IMR-90 (cell line): ENCODE data around the gene NLRP1. TPM values are rescaled to one million over a fixed set of nuclear protein-coding genes. Genes with fewer than 3 reads are reported as not detected.

Experiments
- ATAC-seq: fragments of 200-7000 bp; cut with Tn5 transposase; 2 replicates; pipeline ENCODE4 v1.9.1; 2020; ENCODE audit warnings: low read depth, mild to moderate bottlenecking, moderate library complexity
- BruUV-seq: library from RNA; stranded (reverse); fragments of 400-500 nt; replicated peaks from 2 replicates; lab custom pipeline; 2021; lab: Mats Ljungman, UMichigan
- CTCF ChIA-PET: fragments of 300-600 bp; formaldehyde crosslinking; extraction: SDS; loops from one replicate; lab custom pipeline; 2021; ENCODE audit warnings: antibody characterized with exemption; lab: Yijun Ruan, JAX
- POLR2A ChIA-PET: fragments of 300-600 bp; sonication (Branson Sonifier 250); formaldehyde crosslinking; loops from one replicate; lab custom pipeline; 2022; ENCODE audit warnings: antibody characterized with exemption; ENCODE audit not compliant: unreplicated experiment; lab: Charles Lee
- DNase-seq: peaks from one replicate; pipeline ENCODE4 v3.0.0; 2013
- H2AFZ ChIP-seq: replicated peaks from 2 replicates; pipeline ENCODE3; 2013; ENCODE audit warnings: low read length, mild to moderate bottlenecking; ENCODE audit not compliant: poor library complexity
- H2AK5ac ChIP-seq: 2 replicates; pipeline ENCODE4 v1.6.1; 2013; ENCODE audit warnings: low read depth, low read length, inconsistent platforms
- H2AK9ac ChIP-seq: replicated peaks from 2 replicates; pipeline ENCODE3; 2013; ENCODE audit warnings: mild to moderate bottlenecking, low read depth, low read length, moderate library complexity; ENCODE audit not compliant: poor library complexity
- H2BK120ac ChIP-seq: 2 replicates; pipeline ENCODE4 v1.6.1; 2013; ENCODE audit warnings: low read depth, low read length, inconsistent platforms
- H2BK15ac ChIP-seq: 3 replicates; pipeline ENCODE4 v1.6.1; 2013; ENCODE audit warnings: low read depth, low read length, inconsistent platforms
- H2BK20ac ChIP-seq: 2 replicates; pipeline ENCODE4 v1.6.1; 2013; ENCODE audit warnings: low read depth, mild to moderate bottlenecking, inconsistent platforms, low read length, moderate library complexity
- H2BK5ac ChIP-seq: 2 replicates; pipeline ENCODE4 v1.6.1; 2013; ENCODE audit warnings: mild to moderate bottlenecking, low read depth, low read length, inconsistent platforms; ENCODE audit not compliant: poor library complexity, severe bottlenecking
- H3K14ac ChIP-seq: replicated peaks from 2 replicates; pipeline ENCODE4 v1.6.1; 2013; ENCODE audit warnings: low read depth, low read length, inconsistent platforms
- H3K18ac ChIP-seq: 2 replicates; pipeline ENCODE4 v1.6.1; 2013; ENCODE audit warnings: low read depth, low read length, control low read depth
- H3K23ac ChIP-seq: 2 replicates; pipeline ENCODE4 v1.6.1; 2013; ENCODE audit warnings: low read depth, low read length, inconsistent platforms
- H3K27ac ChIP-seq: 2 replicates; pipeline ENCODE4 v1.5.1; 2013; ENCODE audit warnings: mild to moderate bottlenecking, control low read depth, low read length; ENCODE audit not compliant: insufficient read depth
- H3K27me3 ChIP-seq: 2 replicates; pipeline ENCODE4 v1.6.1; 2013; ENCODE audit warnings: low read length; ENCODE audit not compliant: control insufficient read depth, insufficient read depth
- H3K36me3 ChIP-seq: 2 replicates; pipeline ENCODE4 v1.6.1; 2013; ENCODE audit warnings: low read length, mixed read lengths; ENCODE audit not compliant: control insufficient read depth, insufficient read depth
- H3K4ac ChIP-seq: 2 replicates; pipeline ENCODE4 v1.6.1; 2013; ENCODE audit warnings: low read depth, low read length, inconsistent platforms
- H3K4me1 ChIP-seq: 2 replicates; pipeline ENCODE4 v1.6.1; 2013; ENCODE audit warnings: low read length, mixed read lengths; ENCODE audit not compliant: control insufficient read depth, insufficient read depth
- H3K4me2 ChIP-seq: 2 replicates; pipeline ENCODE4 v1.6.1; 2013; ENCODE audit warnings: low read depth, mild to moderate bottlenecking, control low read depth, low read length, moderate library complexity
- H3K4me3 ChIP-seq: 2 replicates; pipeline ENCODE4 v1.5.1; 2013; ENCODE audit warnings: low read depth, mild to moderate bottlenecking, control low read depth, low read length, moderate library complexity; ENCODE audit not compliant: insufficient read depth
- H3K56ac ChIP-seq: 2 replicates; pipeline ENCODE4 v1.6.1; 2013; ENCODE audit warnings: low read length, inconsistent platforms; ENCODE audit not compliant: insufficient read depth; ENCODE audit errors: extremely low read depth
- H3K79me1 ChIP-seq, 2 experiments: 2 replicates each; pipeline ENCODE4 v1.6.1; 2013; ENCODE audit warnings: low read length in 2 of 2, inconsistent platforms in 1 of 2, low read depth in 1 of 2
- H3K9ac ChIP-seq: 2 replicates; pipeline ENCODE4 v1.6.1; 2013; ENCODE audit warnings: low read depth, low read length, control low read depth
- H3K9me1 ChIP-seq: 2 replicates; pipeline ENCODE4 v1.6.1; 2013; ENCODE audit warnings: low read length, inconsistent platforms; ENCODE audit not compliant: insufficient read depth
- H3K9me3 ChIP-seq: 2 replicates; pipeline ENCODE4 v1.6.1; 2013; ENCODE audit warnings: low read length; ENCODE audit not compliant: control insufficient read depth, insufficient read depth
- H4K20me1 ChIP-seq: 2 replicates; pipeline ENCODE4 v1.6.1; 2013; ENCODE audit warnings: low read length, inconsistent platforms; ENCODE audit not compliant: insufficient read depth
- H4K5ac ChIP-seq: 2 replicates; pipeline ENCODE4 v1.6.1; 2013; ENCODE audit warnings: mild to moderate bottlenecking, low read depth, low read length, control low read depth
- H4K8ac ChIP-seq, 2 experiments: 2 replicates each; pipeline ENCODE4 v1.6.1; 2013; ENCODE audit warnings: low read depth in 2 of 2, low read length in 2 of 2, control low read depth in 1 of 2, inconsistent platforms in 1 of 2
- H4K91ac ChIP-seq: 2 replicates; pipeline ENCODE4 v1.6.1; 2013; ENCODE audit warnings: low read depth, low read length, inconsistent platforms; ENCODE audit not compliant: insufficient read depth
- CEBPB ChIP-seq: IDR thresholded peaks from 2 replicates; pipeline ENCODE4 v1.6.1; 2012; ENCODE audit warnings: low read depth, low read length, improper control_type of control experiment
- ELK1 ChIP-seq: fragments of 150-350 bp; IDR thresholded peaks from 2 replicates; pipeline ENCODE4 v1.6.1; 2016; ENCODE audit warnings: low read depth, mild to moderate bottlenecking, low read length, moderate library complexity, borderline replicate concordance
- MAFK ChIP-seq: IDR thresholded peaks from 2 replicates; pipeline ENCODE4 v1.6.1; 2012; ENCODE audit warnings: low read depth, low read length, improper control_type of control experiment
- NFE2L2 ChIP-seq: fragments of 150-350 bp; IDR thresholded peaks from 2 replicates; pipeline ENCODE4 v1.6.1; 2016; ENCODE audit warnings: low read depth, mild to moderate bottlenecking, low read length
- POLR2A ChIP-seq: IDR thresholded peaks from 2 replicates; pipeline ENCODE4 v1.6.1; 2012; ENCODE audit warnings: mild to moderate bottlenecking, low read depth, low read length
- RAD21 ChIP-seq: IDR thresholded peaks from 2 replicates; pipeline ENCODE4 v1.6.1; 2012; ENCODE audit warnings: low read length, improper control_type of control experiment
- RCOR1 ChIP-seq: IDR thresholded peaks from 2 replicates; pipeline ENCODE4 v1.6.1; 2012; ENCODE audit warnings: mild to moderate bottlenecking, low read length, improper control_type of control experiment; ENCODE audit not compliant: insufficient replicate concordance
- RFX5 ChIP-seq: IDR thresholded peaks from 2 replicates; pipeline ENCODE4 v1.8.0; 2012; ENCODE audit warnings: low read depth, mild to moderate bottlenecking, low read length, moderate library complexity
- SMC3 ChIP-seq: fragments of 150-350 bp; IDR thresholded peaks from 2 replicates; pipeline ENCODE4 v1.6.1; 2016; ENCODE audit warnings: low read depth, mild to moderate bottlenecking, antibody characterized with exemption, low read length, moderate library complexity
- USF2 ChIP-seq: fragments of 150-350 bp; IDR thresholded peaks from 2 replicates; pipeline ENCODE4 v1.6.1; 2017; ENCODE audit warnings: mild to moderate bottlenecking, antibody characterized with exemption, low read length, low read depth
- WGBS, 2 experiments: methylation state at CpG; one replicate each; pipeline versions ENCODE4 v1.1.5 to v1.1.7; 2013; ENCODE audit warnings: missing lambda C conversion rate in 2 of 2; ENCODE audit not compliant: insufficient read length in 1 of 2; ENCODE audit errors: extremely low coverage in 2 of 2; 5-methylcytosine and 5-hydroxymethylcytosine counted together
- dilution Hi-C: fragments of 300-500 bp; cut with HindIII; formaldehyde crosslinking; loops from one replicate; pipeline ENCODE4 v1.14.3; 2018; ENCODE audit warnings: low sequenced_read_pairs; ENCODE audit not compliant: unreplicated experiment
- in situ Hi-C: fragments of 300-500 bp; cut with MboI; formaldehyde crosslinking; loops from 3 replicates; pipeline ENCODE4 v1.14.3; 2019; ENCODE audit warnings: low sequenced_read_pairs, inconsistent platforms, mixed read lengths
- intact Hi-C: fragments of 100-400 bp; cut with micrococcal nuclease; formaldehyde crosslinking; loops from 2 replicates; pipeline ENCODE4 v1.10.0; 2022
- polyA plus RNA-seq, 3 experiments: library from polyadenylated mRNA; depleted of rRNA; stranded (reverse); fragments of >200 nt; gene quantifications; 2 replicates each; pipeline ENCODE4 v1.2.3, GENCODE V29; 2012; ENCODE audit warnings: low replicate concordance in 1 of 3
- total RNA-seq: library from RNA; depleted of rRNA; stranded (reverse); fragments of >200 nt; gene quantifications from 2 replicates; pipeline ENCODE4 v1.2.3, GENCODE V29; 2012

NLRP1 gene
- total and polyA plus RNA-seq, 2 of the 4 experiments (the other 2 are of a cell fraction), result 134 to 340 TPM

GRCh38 chr17:5621729-5622128 lies 37.4 kb upstream of the NLRP1 start:
- no peak overlapping the region for H3K23ac ChIP-seq
- no CpG with 5 or more reads among the region's 2 CpGs for WGBS, 2 experiments
- H2BK120ac ChIP-seq, result no peak overlapping the region
- H4K8ac ChIP-seq, result no peak overlapping the region
- no peaks in the 10 kb centered on the region for H3K36me3 ChIP-seq
- H3K4me3 ChIP-seq, result no peak overlapping the region
- ATAC-seq, result no peak
- no peaks in the 10 kb centered on the region for H3K79me1 ChIP-seq
- no peak overlapping the region for H3K14ac ChIP-seq
- H3K56ac ChIP-seq, result no peak overlapping the region
- ChIA-PET POLR2A (no interaction called here), CTCF (no interaction called here)
- H3K9ac ChIP-seq, result no peak overlapping the region
- H2BK20ac ChIP-seq, result no peak overlapping the region
- H3K9me3 ChIP-seq, result no peaks in the 10 kb centered on the region
- dilution Hi-C loops, result no loop called here
- H3K4me1 ChIP-seq, result no peaks in the 10 kb centered on the region
- no TSS peak for BruUV-seq
- no peaks in the 10 kb centered on the region for H3K9me1 ChIP-seq
- no peak overlapping the region for H3K4ac ChIP-seq
- H2AK5ac ChIP-seq, result no peak overlapping the region
- H3K18ac ChIP-seq, result no peak overlapping the region
- H3K27ac ChIP-seq, result no peak overlapping the region
- DNase-seq, result no peak
- no peaks in the 10 kb centered on the region; the same call in 1 of the 2 replicates for H3K27me3 ChIP-seq
- no peak overlapping the region for H3K4me2 ChIP-seq
- no peak overlapping the region for H4K5ac ChIP-seq
- no peak overlapping the region for H2AFZ ChIP-seq
- no peak for TF ChIP-seq CEBPB
- TF ChIP-seq MAFK, result no peak
- no peak for TF ChIP-seq ELK1
- TF ChIP-seq RFX5, result no peak
- TF ChIP-seq NFE2L2, result no peak
- TF ChIP-seq RAD21, result no peak
- TF ChIP-seq SMC3, result no peak
- no peak for TF ChIP-seq POLR2A
- TF ChIP-seq USF2, result no peak
- no peak for TF ChIP-seq RCOR1
- H2BK5ac ChIP-seq, result no peak overlapping the region
- H2BK15ac ChIP-seq, result no peak overlapping the region
- no peak overlapping the region for H4K91ac ChIP-seq
- no peak overlapping the region for H2AK9ac ChIP-seq
- in situ Hi-C loops, result no loop called here
- no peaks in the 10 kb centered on the region for H4K20me1 ChIP-seq
- intact Hi-C loops, result no loop called here
